KBM-7 (cell line): ENCODE measurements around the gene IFNA6.
"Not testable (repeated sequence)": the region's sequence is repeated elsewhere in the genome, so short reads cannot be mapped to it uniquely, and the experiment has no call there.

Source experiments
- DNase-seq: peaks from one replicate; pipeline ENCODE4 v3.0.0-alpha.2; 2015
- in situ Hi-C: fragments of 300-500 bp; cut with MboI; formaldehyde crosslinking; loops from 2 replicates; pipeline ENCODE4 v1.14.3; 2020; ENCODE audit warnings: low sequenced_read_pairs, low pct_unique_long_range_greater_than_20kb, mixed read lengths

The IFNA6 gene

GRCh38 chr9:21350787-21351186, at the start of gene IFNA6:
TSS of gene IFNA6 (minus strand) at chr9:21350887. CDS start at chr9:21350887, 0 bp downstream.
- DNase-seq = no peak
- in situ Hi-C loops = no loop called here

GRCh38 chr9:21399956-21400355, 49.3 kb upstream of the IFNA6 start:
- in situ Hi-C loops = no loop called here
- no peak for DNase-seq

- no peak for DNase-seq
- in situ Hi-C loops = no loop called here
Measured at GRCh38 chr9:21398955-21399489, 48.3 kb upstream of the IFNA6 start.

- in situ Hi-C loops = no loop called here
- DNase-seq = peak; percentile 64
Measured at GRCh38 chr9:21395778-21396717, 45.4 kb upstream of the IFNA6 start.

GRCh38 chr9:21392270-21392669, 41.6 kb upstream of the IFNA6 start:
- in situ Hi-C loops = no loop called here
- peak; percentile 54 for DNase-seq

- peak; percentile 89 for DNase-seq
- in situ Hi-C loops = no loop called here
Measured at GRCh38 chr9:21385131-21385670, 34.5 kb upstream of the IFNA6 start, which contains the start of gene IFNA2. TSS of gene IFNA2 (minus strand) at chr9:21385398. CDS start at chr9:21385329, 69 bp downstream.

- in situ Hi-C loops = no loop called here
- DNase-seq = peak; percentile 58
Measured at GRCh38 chr9:21383627-21384026, 32.9 kb upstream of the IFNA6 start.

- in situ Hi-C loops = no loop called here
- DNase-seq = peak; percentile 73
Measured at GRCh38 chr9:21381448-21382339, 31.0 kb upstream of the IFNA6 start.

GRCh38 chr9:21371467-21371866, 20.8 kb upstream of the IFNA6 start:
- in situ Hi-C loops, DNase-seq: not testable (repeated sequence)

- no peak for DNase-seq
- in situ Hi-C loops = no loop called here
Measured at GRCh38 chr9:21367957-21368356, 17.3 kb upstream of the IFNA6 start, which contains the start of gene IFNA13. TSS of gene IFNA13 (minus strand) at chr9:21368057. CDS start at chr9:21368010, 47 bp downstream.

- in situ Hi-C loops = not testable (repeated sequence)
Measured at GRCh38 chr9:21367169-21367568, 16.5 kb upstream of the IFNA6 start.

GRCh38 chr9:21362287-21362686, 11.6 kb upstream of the IFNA6 start:
- in situ Hi-C loops = no loop called here
- no peak for DNase-seq

More at GRCh38 chr9:21367169-21367568, 16.5 kb upstream of the IFNA6 start:
- DNase-seq = not testable (repeated sequence)

- DNase-seq = peak; percentile 51
- in situ Hi-C loops = no loop called here
Measured at GRCh38 chr9:21357479-21358460, 7.1 kb upstream of the IFNA6 start.

- no peak for DNase-seq
- in situ Hi-C loops = no loop called here
Measured at GRCh38 chr9:21348430-21348970, 2.2 kb downstream of the IFNA6 start.

- no peak for DNase-seq
- in situ Hi-C loops = no loop called here
Measured at GRCh38 chr9:21340735-21341134, 10.0 kb downstream of the IFNA6 start.

GRCh38 chr9:21336457-21336856, 14.2 kb downstream of the IFNA6 start:
- DNase-seq = no peak
- in situ Hi-C loops = no loop called here

GRCh38 chr9:21334701-21335632, 15.7 kb downstream of the IFNA6 start, which contains the start of gene KLHL9:
TSS of gene KLHL9 (minus strand) at chr9:21335404. CDS start at chr9:21334859, 545 bp downstream.
- in situ Hi-C loops = no loop called here
- DNase-seq = peak; percentile 88
